SW 1271 (cell line): ENCODE measurements around the gene EDEM2.
"Not testable (repeated sequence)": the region's sequence is repeated elsewhere in the genome, so short reads cannot be mapped to it uniquely, and the experiment has no call there.

Experiments
- DNase-seq, 2 experiments: peaks; one replicate each; lab custom pipeline; 2025; lab: John Stamatoyannopoulos, UW

Gene EDEM2

DNA sequence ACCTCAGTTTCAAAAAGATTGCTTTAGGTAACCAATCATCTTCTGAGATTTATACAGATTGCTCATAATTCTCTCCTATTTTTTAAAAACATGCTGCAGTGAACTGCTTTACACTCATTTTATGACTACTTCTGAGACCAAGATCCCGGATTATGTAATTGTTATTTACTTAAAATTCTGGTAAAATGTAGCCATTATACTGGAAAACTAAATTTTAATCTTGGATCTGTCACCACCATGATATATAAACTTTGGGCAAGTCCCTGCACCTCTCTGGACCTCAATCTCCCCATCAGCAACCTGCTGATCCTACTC lies 24.3 kb upstream of the EDEM2 start:
- DNase-seq = no peak

DNA sequence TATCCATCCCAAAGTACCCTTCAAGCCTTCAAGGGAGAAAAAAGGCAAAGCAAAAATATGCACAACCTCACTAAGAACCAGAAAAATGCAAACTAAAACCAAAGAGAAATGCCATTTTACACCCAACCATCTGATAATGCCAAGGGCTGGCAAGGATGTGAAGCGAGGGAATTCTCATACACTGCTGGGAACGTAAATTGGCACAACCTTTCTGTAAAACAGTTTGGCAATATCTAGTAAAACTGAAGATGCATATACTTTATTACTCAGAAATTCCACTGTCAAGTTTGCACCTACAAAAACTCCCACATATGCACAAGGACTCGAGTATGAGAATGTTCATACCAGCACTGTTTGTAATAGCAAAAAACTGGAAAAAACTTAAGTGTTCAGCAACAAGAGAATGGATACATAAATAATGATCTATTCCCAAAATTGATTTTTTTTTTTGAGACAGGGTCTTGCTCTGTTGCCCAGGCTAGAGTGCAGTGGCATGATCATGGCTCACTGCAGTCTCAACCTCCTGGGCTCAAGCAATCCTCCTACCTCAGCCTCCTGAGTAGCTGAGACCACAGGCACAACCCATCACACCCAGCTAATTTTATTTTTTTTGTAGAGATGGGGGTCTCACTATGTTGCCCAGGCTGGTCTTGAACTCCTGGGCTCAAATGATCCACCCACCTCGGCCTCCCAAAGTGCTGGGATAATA lies 21.7 kb upstream of the EDEM2 start:
- DNase-seq = not testable (repeated sequence)

GRCh38 chr20:35167787-35168186 lies 20.7 kb upstream of the EDEM2 start:
- no peak for DNase-seq

DNA sequence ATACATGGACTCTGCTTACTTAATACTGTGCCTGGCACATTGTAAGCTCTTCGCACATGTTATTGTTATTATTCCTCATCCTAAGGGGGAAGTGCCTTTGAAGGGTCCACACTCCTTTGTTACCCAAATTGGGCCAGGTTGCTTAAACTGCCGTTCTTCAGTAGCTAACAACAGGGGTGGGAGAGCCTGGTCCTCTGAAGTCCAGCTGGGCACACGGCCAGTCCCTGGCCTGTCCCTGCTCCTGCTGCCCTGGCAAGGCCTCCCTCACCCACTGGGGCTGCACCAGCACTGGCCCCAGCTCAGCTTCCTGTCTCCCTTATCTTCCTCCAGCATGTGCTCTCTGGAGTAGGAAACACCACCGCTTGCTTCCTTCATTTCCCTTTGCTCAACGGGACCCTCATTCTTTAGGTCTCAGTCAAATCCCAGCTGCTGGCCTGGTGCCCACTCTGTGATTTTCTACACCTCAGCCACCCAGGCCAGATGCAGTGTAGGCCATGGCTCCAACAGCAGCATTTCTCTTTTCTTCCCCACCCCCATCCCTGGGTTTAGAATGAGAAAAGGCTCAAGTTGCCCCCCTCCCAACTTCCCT lies 19.2 kb upstream of the EDEM2 start:
- no peak for DNase-seq

DNA sequence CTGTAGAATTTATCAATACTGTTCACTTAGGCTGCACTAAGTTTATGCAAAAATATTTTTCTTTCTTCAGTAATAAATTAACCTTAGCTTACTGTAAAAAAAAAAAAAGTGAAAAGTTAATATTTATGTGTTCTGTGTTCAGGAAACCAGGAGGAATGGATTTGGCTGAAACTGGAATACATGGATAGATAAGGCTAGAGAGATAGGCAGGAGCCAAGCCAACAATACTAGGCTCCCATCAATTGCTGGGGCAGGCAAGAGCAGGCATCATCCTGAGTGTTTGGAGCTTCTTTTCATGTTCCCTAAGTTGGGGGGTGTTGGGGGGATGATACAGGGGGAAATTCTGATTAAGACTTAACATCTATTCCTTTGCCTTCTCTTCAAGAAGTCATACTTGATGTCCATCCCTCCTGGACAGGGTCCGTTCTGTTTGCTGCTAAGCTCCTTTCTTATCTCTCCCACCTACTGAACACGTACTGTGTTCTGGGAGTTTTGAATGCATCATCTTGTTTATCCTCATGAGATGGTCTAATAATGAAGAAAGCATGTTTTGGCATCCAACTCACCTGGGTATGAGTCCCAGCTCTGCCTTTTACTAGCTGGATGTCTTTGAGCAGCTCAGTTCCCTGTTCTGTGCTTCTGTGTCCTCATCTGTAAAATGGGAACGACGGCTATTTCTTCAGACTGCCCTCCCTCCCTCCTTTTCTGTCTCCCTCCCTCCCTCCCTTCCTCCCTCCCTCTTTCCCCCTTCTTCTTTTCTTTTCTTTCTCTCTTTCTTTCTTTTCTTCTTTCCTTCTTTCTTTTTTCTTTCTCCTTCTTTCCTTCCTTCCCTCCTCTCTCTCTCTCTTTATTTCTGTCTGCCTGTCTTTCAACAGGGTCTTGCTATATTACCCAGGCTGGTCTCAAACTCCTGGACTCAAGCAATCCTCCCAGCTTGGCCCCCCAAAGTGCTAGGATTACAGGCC lies 18.4 kb upstream of the EDEM2 start:
- DNase-seq = no peak

- DNase-seq = not testable (repeated sequence)
Observed at GRCh38 chr20:35164531-35164930, 17.4 kb upstream of the EDEM2 start.

- not testable (repeated sequence) for DNase-seq
Observed at GRCh38 chr20:35160341-35160740, 13.2 kb upstream of the EDEM2 start.

GRCh38 chr20:35156978-35157377 lies 9.8 kb upstream of the EDEM2 start:
- DNase-seq = no peak

DNA sequence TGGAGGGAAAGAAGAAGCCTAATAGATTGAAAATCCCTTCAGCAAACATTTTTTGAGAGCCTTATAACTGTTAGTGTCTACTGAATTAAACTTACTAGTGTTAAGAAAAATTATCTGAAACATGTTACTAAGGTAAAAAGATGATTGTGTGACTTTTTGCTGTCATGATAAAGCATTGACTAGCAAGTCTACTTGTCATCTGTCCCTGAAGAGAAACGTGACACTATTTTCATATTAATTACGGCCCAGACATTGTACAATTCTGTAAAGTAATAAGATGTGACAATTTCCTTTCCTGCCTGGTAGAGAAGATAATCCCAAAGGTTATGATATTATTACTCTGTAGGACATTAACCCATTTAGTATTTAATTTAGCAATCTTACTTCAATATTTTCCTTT lies 8.8 kb upstream of the EDEM2 start:
- DNase-seq = no peak

GRCh38 chr20:35151736-35152135 lies 4.6 kb upstream of the EDEM2 start:
- DNase-seq = no peak

- DNase-seq = no peak
Observed at GRCh38 chr20:35150846-35151579, 3.9 kb upstream of the EDEM2 start.

- DNase-seq = not testable (repeated sequence)
Observed at GRCh38 chr20:35147575-35148071, 487 bp upstream of the EDEM2 start.

DNA sequence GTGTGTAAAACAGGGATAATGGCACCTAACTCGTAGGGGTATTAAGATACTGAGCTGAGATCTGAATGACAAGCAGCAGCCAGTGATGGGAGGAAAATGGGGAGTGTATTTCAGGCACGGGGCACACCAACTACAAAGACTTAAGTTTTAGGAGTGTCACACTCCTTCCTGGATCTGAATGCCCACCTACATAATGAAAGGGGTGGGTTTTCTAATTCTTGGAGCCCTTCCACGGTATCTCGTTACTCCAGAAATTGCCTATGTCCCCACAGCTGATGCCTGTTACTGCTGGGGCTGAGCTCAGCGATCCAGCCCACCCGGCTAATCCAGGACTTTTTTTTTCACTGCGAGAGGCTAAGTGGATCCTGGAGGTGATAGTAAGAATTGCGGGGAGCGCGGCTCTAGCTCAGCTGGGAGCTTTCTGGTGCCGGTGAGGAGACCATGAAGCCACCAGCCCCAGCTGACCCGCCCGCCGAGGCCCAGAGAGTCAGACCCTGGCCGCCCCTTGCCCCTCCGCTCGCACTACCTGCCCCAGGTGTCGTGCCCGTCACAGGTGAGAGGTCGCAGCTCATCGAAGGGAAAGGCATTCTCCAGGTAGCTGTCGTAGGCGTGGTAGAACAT lies 727 bp downstream of the EDEM2 start:
- DNase-seq = peak; percentile 56 to 65

- peak; percentile 59 to 88 for DNase-seq
Observed at GRCh38 chr20:35145141-35145564, 2.0 kb downstream of the EDEM2 start.

- no peak for DNase-seq
Observed at GRCh38 chr20:35144694-35145093, 2.4 kb downstream of the EDEM2 start.

- no peak for DNase-seq
Observed at GRCh38 chr20:35135867-35136586, 11.1 kb downstream of the EDEM2 start.

- no peak for DNase-seq
Observed at GRCh38 chr20:35134880-35135279, 12.3 kb downstream of the EDEM2 start.

DNA sequence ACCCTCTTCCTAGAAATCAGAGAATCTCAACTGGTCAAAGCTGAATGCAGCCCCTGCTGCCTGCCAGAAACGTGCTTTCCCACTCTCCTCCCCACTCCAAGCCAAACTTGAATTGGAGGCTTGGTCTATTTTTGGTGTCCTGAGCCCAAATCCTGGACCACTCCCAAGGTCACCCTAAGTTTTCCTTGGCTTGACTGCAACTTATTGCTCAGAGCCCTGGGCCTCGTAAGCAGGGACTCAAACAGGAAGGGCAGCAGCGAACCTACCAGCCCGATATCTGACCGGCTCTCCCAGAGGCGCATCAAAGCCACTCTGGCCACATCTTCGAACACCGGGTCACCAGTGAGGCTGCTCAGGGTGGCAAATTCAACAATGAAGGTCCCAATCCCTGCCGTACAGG lies 12.7 kb downstream of the EDEM2 start:
- no peak for DNase-seq

DNA sequence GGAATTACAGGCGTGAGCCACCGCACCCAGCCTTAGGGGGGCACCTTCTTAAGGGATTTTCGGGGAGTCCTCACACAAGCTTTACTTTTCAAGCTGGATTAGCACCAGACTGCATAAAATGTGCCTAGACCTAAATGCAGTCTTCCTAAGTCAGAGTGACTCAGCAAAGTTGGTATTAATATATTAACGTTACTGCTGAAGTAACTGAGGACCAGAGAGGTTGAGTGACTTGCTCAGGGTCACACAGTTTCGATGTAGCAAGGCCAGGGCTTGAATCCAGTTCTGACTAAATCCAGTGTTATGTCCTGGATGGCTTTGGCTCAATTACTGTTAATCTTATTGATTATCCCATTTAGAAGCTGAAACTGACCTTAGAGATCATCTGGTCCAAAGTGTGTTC lies 13.4 kb downstream of the EDEM2 start:
- no peak for DNase-seq

DNA sequence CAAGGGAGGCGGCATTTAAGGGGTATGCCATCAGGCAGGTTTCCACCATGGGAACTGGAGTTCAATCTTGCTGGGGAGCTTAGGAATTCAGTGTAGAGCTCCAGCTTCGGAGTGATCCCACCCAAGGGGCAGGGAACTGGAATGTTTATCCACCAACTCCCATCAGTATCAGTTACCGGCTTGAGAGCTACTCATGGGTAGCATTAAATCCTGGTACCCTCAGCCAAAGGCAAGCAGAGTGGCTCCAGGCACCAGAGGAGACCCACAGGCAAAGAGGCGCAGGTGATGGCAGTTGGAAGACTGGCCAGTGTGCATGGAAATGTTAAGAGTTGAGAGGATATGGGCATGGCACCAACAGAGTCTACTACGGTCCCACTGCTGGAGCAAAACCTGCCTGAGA lies 14.1 kb downstream of the EDEM2 start:
- no peak for DNase-seq

- no peak for DNase-seq
Observed at GRCh38 chr20:35131934-35132333, 15.2 kb downstream of the EDEM2 start.
